ENCODE measurements around the gene PSMA7.

- TF ChIP-seq POLR2AphosphoS5 (IDR thresholded peaks at IDR 0.05; ENCODE audit: low read depth, low read length), result no peak
- TF ChIP-seq POLR2A (IDR thresholded peaks at IDR 0.05; ENCODE audit: low read depth, low read length), result no peak
- TF ChIP-seq TAF1 (IDR thresholded peaks at IDR 0.05; ENCODE audit: low read depth, low read length), result no peak
- no peak for TF ChIP-seq SPI1 (IDR thresholded peaks at IDR 0.05; ENCODE audit: low read depth, low read length)
- TF ChIP-seq POU2F2 (IDR thresholded peaks at IDR 0.05; ENCODE audit: low read depth, low read length), result no peak
- no peak for TF ChIP-seq PAX5 (IDR thresholded peaks at IDR 0.05; ENCODE audit: insufficient read depth, low read length, severe bottlenecking)
These were observed 26.4 kb downstream of the PSMA7 start for GRCh38 chr20:62116558-62117361.
